Ishikawa (cell line): ENCODE results near the gene DSTYK.

ENCODE experiments used
- EGR1 ChIP-seq: IDR thresholded peaks from 2 replicates; pipeline ENCODE4 v1.6.1; 2012
- EP300 ChIP-seq: IDR thresholded peaks from 2 replicates; pipeline ENCODE4 v1.6.1; 2012; ENCODE audit warnings: borderline replicate concordance
- RAD21 ChIP-seq: IDR thresholded peaks from 2 replicates; pipeline ENCODE4 v1.6.1; 2012; ENCODE audit warnings: low read depth
- TEAD4 ChIP-seq: IDR thresholded peaks from 2 replicates; pipeline ENCODE4 v1.6.1; 2012
- TF ChIP-seq, protein P1 (sequence below): IDR thresholded peaks from 2 replicates; pipeline ENCODE4 v1.6.1; 2012
- TF ChIP-seq, protein P2 (sequence below): IDR thresholded peaks from 2 replicates; pipeline ENCODE4 v1.6.1; 2012; ENCODE audit warnings: low read depth, mild to moderate bottlenecking

DNA sequence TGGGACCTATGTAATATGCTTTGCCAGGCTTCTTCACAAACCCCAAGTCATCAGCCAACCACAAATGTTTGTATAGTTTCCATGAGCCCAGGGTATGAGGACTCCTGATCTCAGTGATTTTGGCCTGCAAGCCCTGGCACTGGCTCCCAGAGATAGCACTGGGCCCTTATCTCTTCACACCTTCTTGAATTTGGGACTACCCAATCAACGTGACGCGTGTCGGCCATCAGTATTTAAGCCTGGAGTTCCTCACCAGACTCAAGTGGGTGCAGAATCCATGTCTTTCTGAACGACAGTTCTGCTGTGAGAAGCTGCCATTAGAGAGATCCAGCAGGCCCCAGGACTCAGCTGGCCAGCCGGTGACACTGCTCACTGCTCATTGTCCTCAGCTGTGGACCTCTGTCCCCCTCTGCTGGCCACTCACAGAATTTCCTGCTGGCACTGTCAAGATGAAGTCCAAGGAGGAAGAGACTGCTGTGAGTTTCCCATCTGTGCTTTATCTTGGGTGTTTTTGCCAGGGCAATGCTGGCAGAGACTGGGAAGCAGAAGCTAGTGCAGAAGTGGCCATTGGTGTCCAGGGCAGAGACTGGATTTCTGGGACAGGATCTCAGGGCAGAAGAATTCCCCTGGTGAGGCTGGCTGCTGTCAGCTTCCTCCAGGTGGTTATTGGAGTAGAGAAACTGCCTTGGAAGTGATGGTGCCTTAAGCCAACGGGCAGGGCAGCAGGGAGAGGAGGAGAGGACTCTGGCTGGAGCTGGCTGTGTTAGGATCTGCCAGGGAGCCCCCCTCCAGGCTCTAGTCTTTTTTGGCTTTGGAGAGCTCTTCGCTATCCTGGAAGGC, 44.7 kb upstream of the DSTYK start:
- TF ChIP-seq TEAD4 (no peak), RAD21 (peak; percentile 99), EP300 (no peak), EGR1 (no peak)
- TF ChIP-seq, protein P1, sequence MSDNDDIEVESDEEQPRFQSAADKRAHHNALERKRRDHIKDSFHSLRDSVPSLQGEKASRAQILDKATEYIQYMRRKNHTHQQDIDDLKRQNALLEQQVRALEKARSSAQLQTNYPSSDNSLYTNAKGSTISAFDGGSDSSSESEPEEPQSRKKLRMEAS, result no peak
- TF ChIP-seq, protein P2, sequence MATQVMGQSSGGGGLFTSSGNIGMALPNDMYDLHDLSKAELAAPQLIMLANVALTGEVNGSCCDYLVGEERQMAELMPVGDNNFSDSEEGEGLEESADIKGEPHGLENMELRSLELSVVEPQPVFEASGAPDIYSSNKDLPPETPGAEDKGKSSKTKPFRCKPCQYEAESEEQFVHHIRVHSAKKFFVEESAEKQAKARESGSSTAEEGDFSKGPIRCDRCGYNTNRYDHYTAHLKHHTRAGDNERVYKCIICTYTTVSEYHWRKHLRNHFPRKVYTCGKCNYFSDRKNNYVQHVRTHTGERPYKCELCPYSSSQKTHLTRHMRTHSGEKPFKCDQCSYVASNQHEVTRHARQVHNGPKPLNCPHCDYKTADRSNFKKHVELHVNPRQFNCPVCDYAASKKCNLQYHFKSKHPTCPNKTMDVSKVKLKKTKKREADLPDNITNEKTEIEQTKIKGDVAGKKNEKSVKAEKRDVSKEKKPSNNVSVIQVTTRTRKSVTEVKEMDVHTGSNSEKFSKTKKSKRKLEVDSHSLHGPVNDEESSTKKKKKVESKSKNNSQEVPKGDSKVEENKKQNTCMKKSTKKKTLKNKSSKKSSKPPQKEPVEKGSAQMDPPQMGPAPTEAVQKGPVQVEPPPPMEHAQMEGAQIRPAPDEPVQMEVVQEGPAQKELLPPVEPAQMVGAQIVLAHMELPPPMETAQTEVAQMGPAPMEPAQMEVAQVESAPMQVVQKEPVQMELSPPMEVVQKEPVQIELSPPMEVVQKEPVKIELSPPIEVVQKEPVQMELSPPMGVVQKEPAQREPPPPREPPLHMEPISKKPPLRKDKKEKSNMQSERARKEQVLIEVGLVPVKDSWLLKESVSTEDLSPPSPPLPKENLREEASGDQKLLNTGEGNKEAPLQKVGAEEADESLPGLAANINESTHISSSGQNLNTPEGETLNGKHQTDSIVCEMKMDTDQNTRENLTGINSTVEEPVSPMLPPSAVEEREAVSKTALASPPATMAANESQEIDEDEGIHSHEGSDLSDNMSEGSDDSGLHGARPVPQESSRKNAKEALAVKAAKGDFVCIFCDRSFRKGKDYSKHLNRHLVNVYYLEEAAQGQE, result no peak
